ENCODE data around the gene KRTAP4-8. TPM values are rescaled to one million over a fixed set of nuclear protein-coding genes. Genes with fewer than 3 reads are reported as not detected.

KRTAP4-8 gene
- total RNA-seq (not detected in 2 replicates), polyA plus RNA-seq (not detected in 2 replicates), polyA minus RNA-seq (not detected in 2 replicates)
- not detected for total RNA-seq (2013)

DNA sequence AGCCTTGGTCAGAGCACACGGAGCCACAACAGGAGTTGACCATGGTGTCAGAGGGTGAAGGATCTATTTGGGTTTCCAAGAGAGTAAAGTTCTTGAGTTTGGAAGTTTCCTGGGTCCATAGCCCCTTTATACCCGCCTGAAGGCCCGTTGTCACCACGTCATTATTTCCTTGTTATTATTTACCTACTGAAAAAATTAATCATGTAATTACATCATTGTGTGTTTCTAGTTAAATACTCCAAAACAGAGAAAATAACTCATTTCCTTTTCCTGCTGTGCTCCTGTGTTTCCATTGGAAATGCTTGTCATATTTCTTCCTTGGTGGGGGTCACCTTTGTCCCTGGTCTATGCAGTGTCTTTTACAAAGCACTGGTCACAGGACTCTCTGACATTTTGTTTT lies at the start of gene KRTAP4-8:
Gene KRTAP4-8, minus strand, starts transcription at position 101 of the 400 bp plus-strand sequence. Its CDS starts 58 bp downstream, at position 43.
- no peak for DNase-seq
- ChIA-PET CTCF (no interaction called here), POLR2A (no interaction called here)
- Histone ChIP-seq H3K79me2 (ENCODE audit: control insufficient read depth, insufficient read depth, low read length) (no peaks in the 10 kb centered on the region), H3K36me3 (replicated peaks in 1 of 2; ENCODE audit: control extremely low read depth in 1 of 2, control insufficient read depth in 1 of 2, extremely low read depth in 1 of 2, insufficient read depth in 2 of 2, low read length in 1 of 2) (no peaks in the 10 kb centered on the region), H3K9me3 (ENCODE audit: control extremely low read depth in 1 of 3, control insufficient read depth in 2 of 3, insufficient read depth in 1 of 3, low read length in 2 of 3) (peaks cover 0 to 15% (median 0%) of the 10 kb centered on the region in 3 donors), H3K4me3 (ENCODE audit: control extremely low read depth in 1 of 5, extremely low read depth in 1 of 5, insufficient read depth in 1 of 5, low read depth in 2 of 5, low read length in 4 of 5) (no peak within 1 kb of the TSS), H4K20me1 (ENCODE audit: control insufficient read depth, insufficient read depth, low read length, poor library complexity, severe bottlenecking) (no peaks in the 10 kb centered on the region), H3K9ac (ENCODE audit: low read length) (no peak within 1 kb of the TSS), H3K4me1 (ENCODE audit: control insufficient read depth in 2 of 2, insufficient read depth in 2 of 2, low read length in 2 of 2) (peaks cover 4 to 7% of the 10 kb centered on the region in 2 donors), H2AFZ (ENCODE audit: insufficient read depth, low read depth, low read length, poor library complexity, severe bottlenecking) (no peak within 1 kb of the TSS), H3K4me2 (replicated peaks; ENCODE audit: low read depth, low read length, poor library complexity, severe bottlenecking) (no peak within 1 kb of the TSS), H3K27me3 (replicated peaks in 1 of 4; ENCODE audit: control extremely low read depth in 1 of 4, control insufficient read depth in 3 of 4, insufficient read depth in 4 of 4, low read length in 3 of 4) (peaks cover 0 to 5% (median 0%) of the 10 kb centered on the region in 4 experiments), H3K27ac (ENCODE audit: low read length in 2 of 2) (no peak within 1 kb of the TSS)
- Mint-ChIP-seq H3K4me1 (peaks cover 8% of the 10 kb centered on the region), H3K9me3 (ENCODE audit: insufficient read depth) (peaks cover 1% of the 10 kb centered on the region), H3K4me3 (no peak within 1 kb of the TSS), H3K27me3 (peaks cover 31% of the 10 kb centered on the region), H3K27ac (no peak within 1 kb of the TSS)
- WGBS (ENCODE audit: insufficient coverage) = 100% methylated on average over 1 of the region's 4 CpGs
- no peak for ATAC-seq (ENCODE audit: low read depth)
- intact Hi-C loops (cut with micrococcal nuclease) = no loop called here
- no peak for TF ChIP-seq EZH2 (IDR thresholded peaks at IDR 0.05; ENCODE audit: borderline replicate concordance, insufficient read depth, low read depth, low read length, poor library complexity, severe bottlenecking)
- TF ChIP-seq, protein P1, sequence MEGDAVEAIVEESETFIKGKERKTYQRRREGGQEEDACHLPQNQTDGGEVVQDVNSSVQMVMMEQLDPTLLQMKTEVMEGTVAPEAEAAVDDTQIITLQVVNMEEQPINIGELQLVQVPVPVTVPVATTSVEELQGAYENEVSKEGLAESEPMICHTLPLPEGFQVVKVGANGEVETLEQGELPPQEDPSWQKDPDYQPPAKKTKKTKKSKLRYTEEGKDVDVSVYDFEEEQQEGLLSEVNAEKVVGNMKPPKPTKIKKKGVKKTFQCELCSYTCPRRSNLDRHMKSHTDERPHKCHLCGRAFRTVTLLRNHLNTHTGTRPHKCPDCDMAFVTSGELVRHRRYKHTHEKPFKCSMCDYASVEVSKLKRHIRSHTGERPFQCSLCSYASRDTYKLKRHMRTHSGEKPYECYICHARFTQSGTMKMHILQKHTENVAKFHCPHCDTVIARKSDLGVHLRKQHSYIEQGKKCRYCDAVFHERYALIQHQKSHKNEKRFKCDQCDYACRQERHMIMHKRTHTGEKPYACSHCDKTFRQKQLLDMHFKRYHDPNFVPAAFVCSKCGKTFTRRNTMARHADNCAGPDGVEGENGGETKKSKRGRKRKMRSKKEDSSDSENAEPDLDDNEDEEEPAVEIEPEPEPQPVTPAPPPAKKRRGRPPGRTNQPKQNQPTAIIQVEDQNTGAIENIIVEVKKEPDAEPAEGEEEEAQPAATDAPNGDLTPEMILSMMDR (IDR thresholded peaks at IDR 0.05) = no peak

DNA sequence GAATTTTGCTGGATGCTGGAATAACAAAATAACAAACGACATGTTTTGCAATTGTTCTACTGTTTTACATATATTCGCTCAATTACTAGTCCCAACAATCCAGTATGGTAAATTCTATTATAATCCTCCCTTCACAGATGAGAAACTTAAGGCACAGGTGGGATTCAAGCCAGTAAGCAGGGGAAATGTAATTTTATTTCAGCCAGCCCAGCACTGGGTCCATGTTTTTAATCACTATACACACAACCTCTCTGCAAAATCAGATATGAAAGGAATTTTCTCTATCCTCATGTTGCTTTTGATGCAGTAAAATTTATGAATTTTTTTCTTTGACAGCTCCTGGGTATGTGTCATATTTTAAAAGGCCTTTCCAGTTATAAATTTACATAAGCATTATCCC lies 47.3 kb upstream of the KRTAP4-8 start:
- Histone ChIP-seq H4K20me1 (ENCODE audit: control insufficient read depth, insufficient read depth, low read length, poor library complexity, severe bottlenecking) (no peaks in the 10 kb centered on the region), H3K27me3 (replicated peaks in 1 of 4; ENCODE audit: control extremely low read depth in 1 of 4, control insufficient read depth in 3 of 4, insufficient read depth in 4 of 4, low read length in 3 of 4) (no peaks in the 10 kb centered on the region), H3K4me3 (ENCODE audit: control extremely low read depth in 1 of 5, extremely low read depth in 1 of 5, insufficient read depth in 1 of 5, low read depth in 2 of 5, low read length in 4 of 5) (no peak overlapping the region), H3K9ac (ENCODE audit: low read length) (no peak overlapping the region), H3K36me3 (replicated peaks in 1 of 2; ENCODE audit: control extremely low read depth in 1 of 2, control insufficient read depth in 1 of 2, extremely low read depth in 1 of 2, insufficient read depth in 2 of 2, low read length in 1 of 2) (no peaks in the 10 kb centered on the region), H3K79me2 (ENCODE audit: control insufficient read depth, insufficient read depth, low read length) (no peaks in the 10 kb centered on the region), H2AFZ (ENCODE audit: insufficient read depth, low read depth, low read length, poor library complexity, severe bottlenecking) (no peak overlapping the region), H3K4me1 (ENCODE audit: control insufficient read depth in 2 of 2, insufficient read depth in 2 of 2, low read length in 2 of 2) (no peaks in the 10 kb centered on the region), H3K27ac (ENCODE audit: low read length in 2 of 2) (no peak overlapping the region), H3K4me2 (replicated peaks; ENCODE audit: low read depth, low read length, poor library complexity, severe bottlenecking) (no peak overlapping the region), H3K9me3 (ENCODE audit: control extremely low read depth in 1 of 3, control insufficient read depth in 2 of 3, insufficient read depth in 1 of 3, low read length in 2 of 3) (peaks cover 5 to 13% (median 7%) of the 10 kb centered on the region in 3 donors)
- ChIA-PET POLR2A (no interaction called here), CTCF (interaction anchor here (0.6 kb wide), 1 partner anchor 50 kb away, joined by 5 read pairs; no protein-coding TSS in a partner anchor)
- Mint-ChIP-seq H3K27me3 (peaks cover 7% of the 10 kb centered on the region), H3K27ac (no peak overlapping the region), H3K4me3 (no peak overlapping the region), H3K4me1 (no peaks in the 10 kb centered on the region), H3K9me3 (ENCODE audit: insufficient read depth) (peaks cover 10% of the 10 kb centered on the region)
- intact Hi-C loops (cut with micrococcal nuclease) = no loop called here
- DNase-seq (no peak), ATAC-seq (ENCODE audit: low read depth) (no peak)
- TF ChIP-seq, protein P1 (IDR thresholded peaks at IDR 0.05) = no peak
- TF ChIP-seq EZH2 (IDR thresholded peaks at IDR 0.05; ENCODE audit: borderline replicate concordance, insufficient read depth, low read depth, low read length, poor library complexity, severe bottlenecking) = no peak
- WGBS (ENCODE audit: insufficient coverage) = no CpG with 5 or more reads among the region's 2 CpGs
